NT2/D1 (cell line): ENCODE results near the gene IRF2BPL.

Experiments used
- SUZ12 ChIP-seq: IDR thresholded peaks from 2 replicates; pipeline ENCODE4 v1.6.1; 2011; ENCODE audit not compliant: insufficient read length, insufficient read depth; ENCODE audit errors: extremely low read depth
- YY1 ChIP-seq: IDR thresholded peaks from 2 replicates; pipeline ENCODE4 v1.6.1; 2011; ENCODE audit not compliant: insufficient read length, insufficient read depth
- ZNF274 ChIP-seq: IDR thresholded peaks from 2 replicates; pipeline ENCODE4 v1.6.1; 2011; ENCODE audit warnings: mild to moderate bottlenecking, low read depth, low read length

GRCh38 chr14:77025744-77026165, 2.8 kb downstream of the IRF2BPL start:
- TF ChIP-seq ZNF274 (no peak), SUZ12 (no peak), YY1 (no peak)
